Panc1 (cell line): ENCODE data around the gene PRDM12. TPM values are rescaled to one million over a fixed set of nuclear protein-coding genes. Genes with fewer than 3 reads are reported as not detected.

Experiments
- ATAC-seq: fragments of 200-7000 bp; cut with Tn5 transposase; 2 replicates; pipeline ENCODE4 v1.9.1; 2020; ENCODE audit warnings: mild to moderate bottlenecking, moderate library complexity
- BruUV-seq: library from RNA; stranded (reverse); fragments of 400-500 nt; replicated peaks from 2 replicates; lab custom pipeline; 2021; lab: Mats Ljungman, UMichigan
- CTCF ChIA-PET: fragments of 300-600 bp; sonication (Branson Sonifier 250); formaldehyde crosslinking; loops from one replicate; lab custom pipeline; 2022; ENCODE audit warnings: antibody characterized with exemption; lab: Charles Lee
- POLR2A ChIA-PET: fragments of 300-600 bp; sonication (Branson Sonifier 250); formaldehyde crosslinking; loops from one replicate; lab custom pipeline; 2022; ENCODE audit warnings: antibody characterized with exemption; lab: Charles Lee
- DNase-seq: peaks from one replicate; pipeline ENCODE4 v3.0.0-alpha.2; 2010; ENCODE audit warnings: low read depth, low spot score
- H3K27ac ChIP-seq: 2 replicates; pipeline ENCODE4 v1.5.1; 2011; ENCODE audit warnings: mild to moderate bottlenecking, low read length, inconsistent platforms
- H3K27me3 ChIP-seq: fragments of 200-500 bp; sonication (Bioruptor generic); 2 replicates; pipeline ENCODE4 v1.6.0; 2014; ENCODE audit warnings: low read length, inconsistent platforms; ENCODE audit not compliant: control insufficient read depth, insufficient read depth
- H3K36me3 ChIP-seq: fragments of 200-500 bp; sonication (Bioruptor generic); 2 replicates; pipeline ENCODE4 v1.5.1; 2014; ENCODE audit warnings: inconsistent platforms, mild to moderate bottlenecking, low read length, moderate library complexity; ENCODE audit not compliant: control insufficient read depth, insufficient read depth
- H3K4me1 ChIP-seq: 2 replicates; pipeline ENCODE4 v1.5.1; 2011; ENCODE audit warnings: inconsistent platforms, mild to moderate bottlenecking, low read length, moderate library complexity; ENCODE audit not compliant: control insufficient read depth, insufficient read depth
- H3K4me3 ChIP-seq, 2 experiments: 2 replicates each; pipeline ENCODE4 v1.5.1; 2011 to 2012; ENCODE audit warnings: low read depth in 2 of 2, low read length in 2 of 2, mild to moderate bottlenecking in 2 of 2, inconsistent platforms in 1 of 2, moderate library complexity in 1 of 2
- H3K9me3 ChIP-seq: fragments of 200-500 bp; sonication (Bioruptor generic); 2 replicates; pipeline ENCODE4 v1.5.1; 2014; ENCODE audit warnings: low read depth, mild to moderate bottlenecking, inconsistent platforms, low read length, moderate library complexity; ENCODE audit not compliant: control insufficient read depth, insufficient read depth
- POLR2AphosphoS5 ChIP-seq: IDR thresholded peaks from 2 replicates; pipeline ENCODE4 v1.6.1; 2012; ENCODE audit warnings: mild to moderate bottlenecking, low read depth, low read length, moderate library complexity
- SIN3A ChIP-seq: IDR thresholded peaks from 2 replicates; pipeline ENCODE4 v1.6.1; 2012; ENCODE audit warnings: low read depth, mild to moderate bottlenecking, low read length, moderate library complexity, borderline replicate concordance; ENCODE audit not compliant: insufficient read depth
- TCF7L2 ChIP-seq: IDR thresholded peaks from 2 replicates; pipeline ENCODE4 v1.6.1; 2011; ENCODE audit warnings: mild to moderate bottlenecking, low read depth, low read length, inconsistent platforms
- in situ Hi-C: cut with HindIII; loops from 2 replicates; pipeline ENCODE4 v1.10.0; 2016; ENCODE audit warnings: low sequenced_read_pairs, low pct_unique_long_range_greater_than_20kb
- intact Hi-C: fragments of 100-400 bp; cut with micrococcal nuclease; formaldehyde crosslinking; loops from one replicate; pipeline ENCODE4 v1.10.0; 2022; ENCODE audit not compliant: unreplicated experiment
- total RNA-seq: library from RNA; stranded (reverse); gene quantifications from one replicate; pipeline ENCODE4 v1.2.1, GENCODE V29; 2021; ENCODE audit not compliant: unreplicated experiment
- TF ChIP-seq, protein P1 (sequence below), 2 experiments: IDR thresholded peaks; 2 replicates each; pipeline ENCODE4 v1.6.1; 2011 to 2012; ENCODE audit warnings: low read depth in 2 of 2, control low read depth in 1 of 2, low read length in 1 of 2, mild to moderate bottlenecking in 1 of 2, moderate library complexity in 1 of 2; ENCODE audit not compliant: insufficient read depth in 1 of 2
- TF ChIP-seq, protein P2 (sequence below): fragments of 450-650 bp; IDR thresholded peaks from 2 replicates; pipeline ENCODE4 v1.5.1; 2017; ENCODE audit warnings: mild to moderate bottlenecking

The PRDM12 gene
- total RNA-seq, 1 experiment from 2014 or later, result 0.08 TPM

DNA sequence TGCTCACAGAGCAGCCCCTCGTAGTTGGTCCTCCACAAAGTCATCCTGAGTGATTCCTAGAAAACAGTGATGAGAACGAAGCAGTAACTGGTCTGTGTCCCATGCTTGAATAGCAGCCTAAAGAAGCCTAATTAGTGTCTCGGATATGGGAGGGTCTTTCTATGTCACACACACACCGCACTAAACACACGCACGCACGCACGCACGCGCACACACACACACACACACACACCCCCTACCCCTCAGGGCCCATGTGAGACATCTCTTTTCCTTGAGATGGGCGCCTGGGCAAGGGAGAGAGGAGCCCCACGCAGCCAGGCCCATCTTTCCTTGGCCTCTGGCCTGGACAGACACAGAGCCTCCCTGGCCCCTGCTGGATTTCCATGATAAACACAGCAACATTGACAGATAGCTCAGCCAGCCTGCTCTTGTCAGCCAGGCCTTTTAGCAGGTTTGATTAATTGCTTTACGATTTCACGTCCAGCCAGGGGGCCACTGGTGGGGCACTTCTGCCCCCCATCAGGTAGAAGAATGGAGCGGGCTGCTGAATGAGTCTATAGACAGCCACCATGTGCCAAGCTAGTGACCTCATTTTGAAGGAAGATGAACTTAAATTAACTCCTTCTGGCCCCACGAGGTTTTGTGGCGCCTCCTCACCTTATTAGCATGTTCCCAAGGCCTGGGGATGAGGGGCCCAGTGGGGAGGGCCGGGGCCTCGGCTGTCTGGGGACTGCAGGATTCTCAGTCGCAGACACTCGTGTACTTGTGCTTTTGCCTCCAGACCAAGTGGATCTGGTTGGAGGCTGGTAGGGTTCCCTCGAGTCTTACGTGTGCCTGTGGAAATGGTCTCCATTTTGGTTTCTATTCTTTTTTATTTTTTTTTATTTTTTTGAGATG is 36.2 kb upstream of the PRDM12 start:
- DNase-seq (no peak), ATAC-seq (no peak)
- in situ Hi-C loops, result no loop called here
- no peak for TF ChIP-seq POLR2AphosphoS5
- TF ChIP-seq, protein P1, sequence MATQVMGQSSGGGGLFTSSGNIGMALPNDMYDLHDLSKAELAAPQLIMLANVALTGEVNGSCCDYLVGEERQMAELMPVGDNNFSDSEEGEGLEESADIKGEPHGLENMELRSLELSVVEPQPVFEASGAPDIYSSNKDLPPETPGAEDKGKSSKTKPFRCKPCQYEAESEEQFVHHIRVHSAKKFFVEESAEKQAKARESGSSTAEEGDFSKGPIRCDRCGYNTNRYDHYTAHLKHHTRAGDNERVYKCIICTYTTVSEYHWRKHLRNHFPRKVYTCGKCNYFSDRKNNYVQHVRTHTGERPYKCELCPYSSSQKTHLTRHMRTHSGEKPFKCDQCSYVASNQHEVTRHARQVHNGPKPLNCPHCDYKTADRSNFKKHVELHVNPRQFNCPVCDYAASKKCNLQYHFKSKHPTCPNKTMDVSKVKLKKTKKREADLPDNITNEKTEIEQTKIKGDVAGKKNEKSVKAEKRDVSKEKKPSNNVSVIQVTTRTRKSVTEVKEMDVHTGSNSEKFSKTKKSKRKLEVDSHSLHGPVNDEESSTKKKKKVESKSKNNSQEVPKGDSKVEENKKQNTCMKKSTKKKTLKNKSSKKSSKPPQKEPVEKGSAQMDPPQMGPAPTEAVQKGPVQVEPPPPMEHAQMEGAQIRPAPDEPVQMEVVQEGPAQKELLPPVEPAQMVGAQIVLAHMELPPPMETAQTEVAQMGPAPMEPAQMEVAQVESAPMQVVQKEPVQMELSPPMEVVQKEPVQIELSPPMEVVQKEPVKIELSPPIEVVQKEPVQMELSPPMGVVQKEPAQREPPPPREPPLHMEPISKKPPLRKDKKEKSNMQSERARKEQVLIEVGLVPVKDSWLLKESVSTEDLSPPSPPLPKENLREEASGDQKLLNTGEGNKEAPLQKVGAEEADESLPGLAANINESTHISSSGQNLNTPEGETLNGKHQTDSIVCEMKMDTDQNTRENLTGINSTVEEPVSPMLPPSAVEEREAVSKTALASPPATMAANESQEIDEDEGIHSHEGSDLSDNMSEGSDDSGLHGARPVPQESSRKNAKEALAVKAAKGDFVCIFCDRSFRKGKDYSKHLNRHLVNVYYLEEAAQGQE (IDR thresholded peaks at IDR 0.05; ENCODE audit: insufficient read depth in 1 of 2, low read depth in 2 of 2, low read length in 1 of 2), result no peak
- no peak for TF ChIP-seq SIN3A
- no peak for TF ChIP-seq TCF7L2
- no peaks in the 10 kb centered on the region for H3K4me1 ChIP-seq
- no peak overlapping the region for H3K4me3 ChIP-seq
- CTCF ChIA-PET, result no interaction called here
- no peak overlapping the region for H3K27ac ChIP-seq
- no peaks in the 10 kb centered on the region for H3K9me3 ChIP-seq
- no peaks in the 10 kb centered on the region for H3K27me3 ChIP-seq
- peaks cover 5% of the 10 kb centered on the region for H3K36me3 ChIP-seq
- intact Hi-C loops, result no loop called here
- POLR2A ChIA-PET, result no interaction called here
- no TSS peak for BruUV-seq

DNA sequence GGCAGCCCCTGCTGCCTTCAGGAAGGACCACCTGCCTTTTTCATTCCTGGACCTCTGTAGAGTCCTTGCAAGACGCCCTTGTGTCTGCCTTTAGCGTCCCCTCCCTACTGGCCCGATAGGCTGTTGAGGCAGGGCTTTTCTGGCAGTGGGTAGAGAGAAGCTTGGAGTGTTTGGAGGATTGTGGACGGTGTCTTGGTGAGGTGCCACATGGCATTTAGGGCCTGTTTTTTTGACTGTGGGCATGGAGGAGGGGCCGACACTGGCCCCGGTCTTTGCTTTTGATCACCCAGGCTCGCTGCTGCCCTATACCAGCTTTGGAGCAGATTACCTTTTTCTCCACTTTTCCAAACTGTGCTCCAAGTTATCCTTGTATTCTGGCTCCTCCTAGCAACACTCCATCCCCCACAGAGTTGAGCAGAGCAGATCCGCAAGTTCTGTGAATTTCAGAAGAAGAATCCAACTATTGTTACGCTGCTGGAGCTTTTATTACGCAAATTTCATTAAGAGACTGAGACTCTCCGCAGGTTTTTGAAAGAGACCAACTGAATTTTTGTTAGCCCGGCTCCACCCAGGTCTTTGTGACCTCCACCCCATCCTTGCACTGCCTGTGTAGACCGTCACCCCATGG is 34.8 kb upstream of the PRDM12 start:
- TF ChIP-seq SIN3A (no peak), TCF7L2 (no peak), POLR2AphosphoS5 (no peak)
- TF ChIP-seq, protein P1 (IDR thresholded peaks at IDR 0.05; ENCODE audit: insufficient read depth in 1 of 2, low read depth in 2 of 2, low read length in 1 of 2), result no peak
- TF ChIP-seq, protein P2, sequence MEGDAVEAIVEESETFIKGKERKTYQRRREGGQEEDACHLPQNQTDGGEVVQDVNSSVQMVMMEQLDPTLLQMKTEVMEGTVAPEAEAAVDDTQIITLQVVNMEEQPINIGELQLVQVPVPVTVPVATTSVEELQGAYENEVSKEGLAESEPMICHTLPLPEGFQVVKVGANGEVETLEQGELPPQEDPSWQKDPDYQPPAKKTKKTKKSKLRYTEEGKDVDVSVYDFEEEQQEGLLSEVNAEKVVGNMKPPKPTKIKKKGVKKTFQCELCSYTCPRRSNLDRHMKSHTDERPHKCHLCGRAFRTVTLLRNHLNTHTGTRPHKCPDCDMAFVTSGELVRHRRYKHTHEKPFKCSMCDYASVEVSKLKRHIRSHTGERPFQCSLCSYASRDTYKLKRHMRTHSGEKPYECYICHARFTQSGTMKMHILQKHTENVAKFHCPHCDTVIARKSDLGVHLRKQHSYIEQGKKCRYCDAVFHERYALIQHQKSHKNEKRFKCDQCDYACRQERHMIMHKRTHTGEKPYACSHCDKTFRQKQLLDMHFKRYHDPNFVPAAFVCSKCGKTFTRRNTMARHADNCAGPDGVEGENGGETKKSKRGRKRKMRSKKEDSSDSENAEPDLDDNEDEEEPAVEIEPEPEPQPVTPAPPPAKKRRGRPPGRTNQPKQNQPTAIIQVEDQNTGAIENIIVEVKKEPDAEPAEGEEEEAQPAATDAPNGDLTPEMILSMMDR, result no peak
- no peak for ATAC-seq
- ChIA-PET CTCF (no interaction called here), POLR2A (no interaction called here)
- DNase-seq, result no peak
- no peaks in the 10 kb centered on the region; the same call in 1 of the 2 replicates for H3K36me3 ChIP-seq
- H3K27me3 ChIP-seq, result no peaks in the 10 kb centered on the region
- no peaks in the 10 kb centered on the region for H3K9me3 ChIP-seq
- H3K4me3 ChIP-seq, result no peak overlapping the region
- BruUV-seq, result no TSS peak
- intact Hi-C loops (no loop called here), in situ Hi-C loops (no loop called here)
- H3K4me1 ChIP-seq, result no peaks in the 10 kb centered on the region
- no peak overlapping the region for H3K27ac ChIP-seq
